ENCODE results near the gene MARK4. TPM values are rescaled to one million over a fixed set of nuclear protein-coding genes. Genes with fewer than 3 reads are reported as not detected.

The MARK4 gene
- total and polyA plus RNA-seq, 4 donors: 3.5 to 11.1 (median 6.1) TPM

DNA sequence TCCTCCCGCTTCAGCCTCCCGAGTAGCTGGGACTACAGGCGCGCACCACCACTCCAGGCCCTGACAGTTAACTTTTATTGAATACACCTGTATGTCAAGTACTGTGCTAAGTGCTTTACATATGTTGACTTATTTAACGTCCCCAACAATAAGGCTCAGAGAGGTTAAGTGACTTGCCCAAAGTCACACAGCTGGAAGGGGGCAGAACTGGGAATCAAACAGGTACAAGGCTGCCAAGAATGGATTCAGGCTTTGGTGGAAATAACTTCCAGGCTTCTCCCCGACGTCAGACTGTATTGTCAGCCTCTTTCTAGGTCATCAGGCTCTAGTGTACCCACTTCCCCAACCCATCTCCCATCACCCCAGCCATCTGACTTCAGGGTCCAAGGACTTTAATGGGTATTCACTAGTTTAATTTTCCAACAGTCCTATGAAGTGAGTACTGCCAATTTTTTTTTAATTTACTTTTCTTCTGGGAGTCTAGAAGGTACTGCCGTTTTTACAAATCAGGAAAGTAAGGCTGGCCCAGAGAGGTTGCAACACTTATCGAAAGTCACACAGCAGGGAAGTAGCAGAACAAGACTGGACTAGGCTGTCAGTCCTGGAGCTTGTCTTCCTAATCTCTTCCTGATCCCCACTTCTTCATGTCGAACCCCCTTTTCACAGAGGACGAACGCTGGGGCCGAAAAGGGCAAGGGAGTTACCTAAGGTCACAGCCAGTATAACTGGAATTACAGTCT lies 76.5 kb downstream of the MARK4 start:
- no peak for TF ChIP-seq FOXA2 (IDR thresholded peaks at IDR 0.05)
- TF ChIP-seq, protein P1, sequence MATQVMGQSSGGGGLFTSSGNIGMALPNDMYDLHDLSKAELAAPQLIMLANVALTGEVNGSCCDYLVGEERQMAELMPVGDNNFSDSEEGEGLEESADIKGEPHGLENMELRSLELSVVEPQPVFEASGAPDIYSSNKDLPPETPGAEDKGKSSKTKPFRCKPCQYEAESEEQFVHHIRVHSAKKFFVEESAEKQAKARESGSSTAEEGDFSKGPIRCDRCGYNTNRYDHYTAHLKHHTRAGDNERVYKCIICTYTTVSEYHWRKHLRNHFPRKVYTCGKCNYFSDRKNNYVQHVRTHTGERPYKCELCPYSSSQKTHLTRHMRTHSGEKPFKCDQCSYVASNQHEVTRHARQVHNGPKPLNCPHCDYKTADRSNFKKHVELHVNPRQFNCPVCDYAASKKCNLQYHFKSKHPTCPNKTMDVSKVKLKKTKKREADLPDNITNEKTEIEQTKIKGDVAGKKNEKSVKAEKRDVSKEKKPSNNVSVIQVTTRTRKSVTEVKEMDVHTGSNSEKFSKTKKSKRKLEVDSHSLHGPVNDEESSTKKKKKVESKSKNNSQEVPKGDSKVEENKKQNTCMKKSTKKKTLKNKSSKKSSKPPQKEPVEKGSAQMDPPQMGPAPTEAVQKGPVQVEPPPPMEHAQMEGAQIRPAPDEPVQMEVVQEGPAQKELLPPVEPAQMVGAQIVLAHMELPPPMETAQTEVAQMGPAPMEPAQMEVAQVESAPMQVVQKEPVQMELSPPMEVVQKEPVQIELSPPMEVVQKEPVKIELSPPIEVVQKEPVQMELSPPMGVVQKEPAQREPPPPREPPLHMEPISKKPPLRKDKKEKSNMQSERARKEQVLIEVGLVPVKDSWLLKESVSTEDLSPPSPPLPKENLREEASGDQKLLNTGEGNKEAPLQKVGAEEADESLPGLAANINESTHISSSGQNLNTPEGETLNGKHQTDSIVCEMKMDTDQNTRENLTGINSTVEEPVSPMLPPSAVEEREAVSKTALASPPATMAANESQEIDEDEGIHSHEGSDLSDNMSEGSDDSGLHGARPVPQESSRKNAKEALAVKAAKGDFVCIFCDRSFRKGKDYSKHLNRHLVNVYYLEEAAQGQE (IDR thresholded peaks at IDR 0.05): no peak
- TF ChIP-seq RAD21 (IDR thresholded peaks at IDR 0.05): no peak
- TF ChIP-seq, protein P2, sequence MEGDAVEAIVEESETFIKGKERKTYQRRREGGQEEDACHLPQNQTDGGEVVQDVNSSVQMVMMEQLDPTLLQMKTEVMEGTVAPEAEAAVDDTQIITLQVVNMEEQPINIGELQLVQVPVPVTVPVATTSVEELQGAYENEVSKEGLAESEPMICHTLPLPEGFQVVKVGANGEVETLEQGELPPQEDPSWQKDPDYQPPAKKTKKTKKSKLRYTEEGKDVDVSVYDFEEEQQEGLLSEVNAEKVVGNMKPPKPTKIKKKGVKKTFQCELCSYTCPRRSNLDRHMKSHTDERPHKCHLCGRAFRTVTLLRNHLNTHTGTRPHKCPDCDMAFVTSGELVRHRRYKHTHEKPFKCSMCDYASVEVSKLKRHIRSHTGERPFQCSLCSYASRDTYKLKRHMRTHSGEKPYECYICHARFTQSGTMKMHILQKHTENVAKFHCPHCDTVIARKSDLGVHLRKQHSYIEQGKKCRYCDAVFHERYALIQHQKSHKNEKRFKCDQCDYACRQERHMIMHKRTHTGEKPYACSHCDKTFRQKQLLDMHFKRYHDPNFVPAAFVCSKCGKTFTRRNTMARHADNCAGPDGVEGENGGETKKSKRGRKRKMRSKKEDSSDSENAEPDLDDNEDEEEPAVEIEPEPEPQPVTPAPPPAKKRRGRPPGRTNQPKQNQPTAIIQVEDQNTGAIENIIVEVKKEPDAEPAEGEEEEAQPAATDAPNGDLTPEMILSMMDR (IDR thresholded peaks at IDR 0.05; ENCODE audit: low read depth, low read length, missing input control): no peak
- TF ChIP-seq, protein P3, sequence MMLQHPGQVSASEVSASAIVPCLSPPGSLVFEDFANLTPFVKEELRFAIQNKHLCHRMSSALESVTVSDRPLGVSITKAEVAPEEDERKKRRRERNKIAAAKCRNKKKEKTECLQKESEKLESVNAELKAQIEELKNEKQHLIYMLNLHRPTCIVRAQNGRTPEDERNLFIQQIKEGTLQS (IDR thresholded peaks at IDR 0.05): no peak
- TF ChIP-seq FOXA1 (IDR thresholded peaks at IDR 0.05): no peak
- TF ChIP-seq, protein P4, sequence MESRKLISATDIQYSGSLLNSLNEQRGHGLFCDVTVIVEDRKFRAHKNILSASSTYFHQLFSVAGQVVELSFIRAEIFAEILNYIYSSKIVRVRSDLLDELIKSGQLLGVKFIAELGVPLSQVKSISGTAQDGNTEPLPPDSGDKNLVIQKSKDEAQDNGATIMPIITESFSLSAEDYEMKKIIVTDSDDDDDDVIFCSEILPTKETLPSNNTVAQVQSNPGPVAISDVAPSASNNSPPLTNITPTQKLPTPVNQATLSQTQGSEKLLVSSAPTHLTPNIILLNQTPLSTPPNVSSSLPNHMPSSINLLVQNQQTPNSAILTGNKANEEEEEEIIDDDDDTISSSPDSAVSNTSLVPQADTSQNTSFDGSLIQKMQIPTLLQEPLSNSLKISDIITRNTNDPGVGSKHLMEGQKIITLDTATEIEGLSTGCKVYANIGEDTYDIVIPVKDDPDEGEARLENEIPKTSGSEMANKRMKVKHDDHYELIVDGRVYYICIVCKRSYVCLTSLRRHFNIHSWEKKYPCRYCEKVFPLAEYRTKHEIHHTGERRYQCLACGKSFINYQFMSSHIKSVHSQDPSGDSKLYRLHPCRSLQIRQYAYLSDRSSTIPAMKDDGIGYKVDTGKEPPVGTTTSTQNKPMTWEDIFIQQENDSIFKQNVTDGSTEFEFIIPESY (IDR thresholded peaks at IDR 0.05): no peak
- TF ChIP-seq, protein P5, sequence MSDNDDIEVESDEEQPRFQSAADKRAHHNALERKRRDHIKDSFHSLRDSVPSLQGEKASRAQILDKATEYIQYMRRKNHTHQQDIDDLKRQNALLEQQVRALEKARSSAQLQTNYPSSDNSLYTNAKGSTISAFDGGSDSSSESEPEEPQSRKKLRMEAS (IDR thresholded peaks at IDR 0.05): no peak
- no peak for TF ChIP-seq GABPA (IDR thresholded peaks at IDR 0.05 in 1 of 2, conservative IDR thresholded peaks at IDR 0.05 in 1 of 2)
- no peak for TF ChIP-seq NR2F2 (IDR thresholded peaks at IDR 0.05)
- no peak for TF ChIP-seq YY1 (IDR thresholded peaks at IDR 0.05)
- TF ChIP-seq TAF1 (conservative IDR thresholded peaks at IDR 0.05): no peak
- TF ChIP-seq EGR1 (IDR thresholded peaks at IDR 0.05; ENCODE audit: low read depth in 2 of 2): no peak
- TF ChIP-seq JUND (IDR thresholded peaks at IDR 0.05): no peak
- TF ChIP-seq RXRA (IDR thresholded peaks at IDR 0.05): no peak
- no peak for TF ChIP-seq HNF4A (conservative IDR thresholded peaks at IDR 0.05)
- TF ChIP-seq HNF4G (IDR thresholded peaks at IDR 0.05): no peak
- no peak for TF ChIP-seq SP1 (IDR thresholded peaks at IDR 0.05)
- no peaks in the 10 kb centered on the region for H3K9me3 ChIP-seq (ENCODE audit: control insufficient read depth in 4 of 4, low read length in 3 of 4)
- no peak for DNase-seq (ENCODE audit: low spot score)
- WGBS: 77% methylated on average over 13 of the region's 13 CpGs
- H3K27me3 ChIP-seq (ENCODE audit: control insufficient read depth in 4 of 4, insufficient read depth in 4 of 4, low read length in 3 of 4): peaks cover 0 to 3% (median 0%) of the 10 kb centered on the region in 4 donors
- H3K9ac ChIP-seq (ENCODE audit: low read depth in 1 of 2, low read length in 2 of 2): no peak overlapping the region
- no peak overlapping the region for H3K4me3 ChIP-seq (ENCODE audit: low read depth in 1 of 3, low read length in 3 of 3)
- H3K36me3 ChIP-seq (ENCODE audit: control insufficient read depth in 4 of 4, insufficient read depth in 3 of 4, low read depth in 1 of 4, low read length in 3 of 4): no peaks in the 10 kb centered on the region
- peaks cover 2 to 12% (median 10%) of the 10 kb centered on the region in 4 donors for H3K4me1 ChIP-seq (ENCODE audit: control insufficient read depth in 4 of 4, insufficient read depth in 4 of 4, low read length in 3 of 4)
- H3K27ac ChIP-seq (ENCODE audit: low read depth in 1 of 2, low read length in 2 of 2): no peak overlapping the region

Data from liver (tissue), 9 donors.